Pancreas (tissue), 10 donors: ENCODE results near the gene TGFBR3L. TPM values are rescaled to one million over a fixed set of nuclear protein-coding genes. Genes with fewer than 3 reads are reported as not detected.

Experiments
- ATAC-seq, 4 donors: fragments of 200-7000 bp; cut with Tn5 transposase; one replicate each; pipeline versions ENCODE4 v1.8.0 to v1.9.1; 2020; ENCODE audit warnings: mild to moderate bottlenecking in 4 of 4, moderate library complexity in 4 of 4
- DNase-seq, 6 donors: peaks; one replicate each; pipeline ENCODE4 v3.0.0-alpha.2; 2020
- FAIRE-seq: peaks from 2 replicates; lab custom pipeline; 2012; peaks lifted over from hg19 to GRCh38; lab: Jason Lieb, UNC
- H3K27ac ChIP-seq, 4 donors: fragments of 200-600 bp; sonication (generic); 1 replicate in 3 of 4; 2 replicates in 1 of 4; pipeline versions ENCODE4 v1.5.0 to v1.8.0; 2020
- H3K27me3 ChIP-seq, 4 donors: fragments of 200-600 bp; one replicate each; pipeline ENCODE4 v1.8.0; 2021
- H3K36me3 ChIP-seq, 3 donors: fragments of 200-600 bp; sonication (generic) in 1 of 3; one replicate each; pipeline versions ENCODE4 v1.5.0 to v1.8.0; 2020 to 2021
- H3K4me1 ChIP-seq, 3 donors: fragments of 200-600 bp; one replicate each; pipeline ENCODE4 v1.8.0; 2021
- H3K4me3 ChIP-seq, 4 donors: fragments of 200-600 bp; sonication (generic) in 2 of 4; one replicate each; pipeline versions ENCODE4 v1.5.0 to v1.8.0; 2020 to 2021
- H3K9me3 ChIP-seq, 4 donors: fragments of 200-600 bp; one replicate each; pipeline ENCODE4 v1.8.0; 2021
- WGBS, 2 donors: extraction: QIAGEN DNeasy Blood & Tissue Kit; methylation state at CpG; one replicate each; pipeline ENCODE4 v1.1.7; 2013; 5-methylcytosine and 5-hydroxymethylcytosine counted together
- intact Hi-C, 3 donors: fragments of 100-400 bp; cut with DNase I; formaldehyde crosslinking; loops; one replicate each; pipeline versions ENCODE4 v1.11.1 to v1.14.2; 2022
- polyA plus RNA-seq, 2 donors: library from polyadenylated mRNA; stranded (reverse); fragments of 200-250 nt; gene quantifications; one replicate each; pipeline ENCODE4 v1.2.3, GENCODE V29; 2013
- total RNA-seq, 6 donors: library from RNA; stranded (reverse); fragmentation: NEBNext Ultra II Directional in 4 of 6; extraction: Animal tissue kit (Norgen Biotek cat#: 25700) in 4 of 6; gene quantifications; one replicate each; pipeline versions ENCODE4 v1.2.1 to v1.2.4, GENCODE V29; 2021 to 2023
- TF ChIP-seq, protein P1 (sequence below), 4 donors: fragments of 200-600 bp; sonication (generic) in 3 of 4; IDR thresholded peaks; one replicate each; pipeline versions ENCODE4 v1.5.0 to v1.8.0; 2021; ENCODE audit warnings: antibody characterized with exemption in 4 of 4
- donor health status: healthy with polysubstance abuse.
- donor health status: DM: no; HTN: no; CAD: no; lungs with moderate emphysema.
- donor health status: DM: no; HTN: no; CAD: no.
- donor health status: control.
- donor health status: control.
- donor health status: Bipolar disorder and iron deficiency.
- donor health status: DM: yes; HTN: yes; CAD: no.
- donor health status: DM: no; HTN: no; CAD: no.
- donor health status: DM: no; HTN: no; CAD: no.
- donor health status: DM: yes; HTN: yes; CAD: no.

Gene TGFBR3L
- total and polyA plus RNA-seq, 8 donors: 0.16 to 2.2 (median 0.59) TPM; not detected in 2

DNA sequence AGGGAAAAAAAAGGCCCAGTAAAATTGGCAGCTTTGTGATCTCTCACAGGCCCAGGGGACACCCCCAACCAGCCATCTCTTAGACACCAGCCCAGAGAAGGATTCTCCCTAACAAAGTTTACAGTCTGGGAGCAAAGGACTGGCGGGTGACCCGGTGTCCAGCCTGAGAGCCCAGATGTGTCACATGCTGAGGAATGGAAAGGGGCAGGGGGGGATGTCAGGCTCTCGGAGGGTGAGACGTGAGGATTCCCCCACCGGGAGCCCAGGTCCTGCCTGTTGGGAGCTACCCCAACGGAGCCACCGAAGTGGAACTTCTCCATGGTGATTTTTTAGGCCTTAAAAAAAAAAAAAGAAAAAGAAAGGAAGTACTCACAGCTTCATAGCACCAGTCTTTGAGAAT is 16.1 kb downstream of the TGFBR3L start:
- no peak overlapping the region for H3K4me3 ChIP-seq
- intact Hi-C loops: loop anchor here in 1 of 3 donors (5.0 kb wide), 1 partner anchor 198 kb away; the partner anchor contains the start of gene CLEC4G
- no peak overlapping the region for H3K27ac ChIP-seq
- peaks cover 0 to 47% (median 35%) of the 10 kb centered on the region in 3 donors for H3K36me3 ChIP-seq
- DNase-seq (no peak), ATAC-seq (no peak), FAIRE-seq (no peak)
- TF ChIP-seq, protein P1, sequence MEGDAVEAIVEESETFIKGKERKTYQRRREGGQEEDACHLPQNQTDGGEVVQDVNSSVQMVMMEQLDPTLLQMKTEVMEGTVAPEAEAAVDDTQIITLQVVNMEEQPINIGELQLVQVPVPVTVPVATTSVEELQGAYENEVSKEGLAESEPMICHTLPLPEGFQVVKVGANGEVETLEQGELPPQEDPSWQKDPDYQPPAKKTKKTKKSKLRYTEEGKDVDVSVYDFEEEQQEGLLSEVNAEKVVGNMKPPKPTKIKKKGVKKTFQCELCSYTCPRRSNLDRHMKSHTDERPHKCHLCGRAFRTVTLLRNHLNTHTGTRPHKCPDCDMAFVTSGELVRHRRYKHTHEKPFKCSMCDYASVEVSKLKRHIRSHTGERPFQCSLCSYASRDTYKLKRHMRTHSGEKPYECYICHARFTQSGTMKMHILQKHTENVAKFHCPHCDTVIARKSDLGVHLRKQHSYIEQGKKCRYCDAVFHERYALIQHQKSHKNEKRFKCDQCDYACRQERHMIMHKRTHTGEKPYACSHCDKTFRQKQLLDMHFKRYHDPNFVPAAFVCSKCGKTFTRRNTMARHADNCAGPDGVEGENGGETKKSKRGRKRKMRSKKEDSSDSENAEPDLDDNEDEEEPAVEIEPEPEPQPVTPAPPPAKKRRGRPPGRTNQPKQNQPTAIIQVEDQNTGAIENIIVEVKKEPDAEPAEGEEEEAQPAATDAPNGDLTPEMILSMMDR (IDR thresholded peaks at IDR 0.05): no peak
- H3K27me3 ChIP-seq: no peaks in the 10 kb centered on the region
- peaks cover 0 to 6% (median 0%) of the 10 kb centered on the region in 3 donors for H3K4me1 ChIP-seq
- no peaks in the 10 kb centered on the region for H3K9me3 ChIP-seq
- 85 to 93% methylated on average over 7 of the region's 7 CpGs for WGBS, 2 donors

DNA sequence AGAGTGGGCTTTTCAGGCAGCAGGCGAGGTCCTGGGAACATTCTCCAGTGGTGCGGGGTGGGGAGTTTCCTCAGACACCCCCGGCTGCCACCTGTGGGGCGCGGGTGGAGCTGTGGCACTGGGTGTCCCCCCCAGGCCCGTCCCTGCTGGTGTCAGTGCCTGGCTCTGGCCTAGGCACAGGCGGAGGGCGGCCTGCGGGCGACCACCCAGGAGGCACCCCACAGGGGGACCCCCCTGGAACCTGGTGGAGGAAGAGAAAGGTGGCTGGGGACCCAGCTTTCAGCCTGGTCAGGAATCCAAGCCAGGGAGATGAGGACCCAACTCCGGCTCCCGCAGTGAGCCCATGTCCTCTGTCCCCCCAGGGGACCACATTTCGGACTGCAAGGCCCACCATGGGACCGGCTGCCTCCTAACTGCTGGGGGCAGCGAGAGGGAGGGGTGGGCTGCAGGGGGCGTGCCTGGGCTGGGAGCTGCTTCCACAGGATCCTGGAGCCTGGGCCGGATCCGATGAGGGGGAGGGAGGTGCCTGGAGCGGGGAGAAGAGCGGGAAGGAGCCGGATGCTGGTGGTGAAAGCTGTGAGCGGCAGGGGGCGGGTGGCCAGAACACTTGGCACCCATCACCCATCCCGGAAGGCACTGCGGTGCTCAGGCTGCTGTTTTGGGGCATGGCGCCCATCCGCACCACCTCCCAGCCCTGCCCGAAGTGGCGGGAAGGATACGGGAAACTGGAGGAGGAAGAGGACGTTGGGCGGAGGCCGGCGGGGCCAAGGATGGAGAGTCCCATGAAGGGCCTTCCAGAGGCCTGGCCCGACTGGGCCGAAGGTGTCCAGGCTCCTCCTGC is 16.8 kb downstream of the TGFBR3L start:
- intact Hi-C loops: loop anchor here in 1 of 3 donors (5.0 kb wide), 1 partner anchor 199 kb away; the partner anchor contains the start of gene CLEC4G
- ATAC-seq: no peak
- no peak overlapping the region for H3K27ac ChIP-seq

DNA sequence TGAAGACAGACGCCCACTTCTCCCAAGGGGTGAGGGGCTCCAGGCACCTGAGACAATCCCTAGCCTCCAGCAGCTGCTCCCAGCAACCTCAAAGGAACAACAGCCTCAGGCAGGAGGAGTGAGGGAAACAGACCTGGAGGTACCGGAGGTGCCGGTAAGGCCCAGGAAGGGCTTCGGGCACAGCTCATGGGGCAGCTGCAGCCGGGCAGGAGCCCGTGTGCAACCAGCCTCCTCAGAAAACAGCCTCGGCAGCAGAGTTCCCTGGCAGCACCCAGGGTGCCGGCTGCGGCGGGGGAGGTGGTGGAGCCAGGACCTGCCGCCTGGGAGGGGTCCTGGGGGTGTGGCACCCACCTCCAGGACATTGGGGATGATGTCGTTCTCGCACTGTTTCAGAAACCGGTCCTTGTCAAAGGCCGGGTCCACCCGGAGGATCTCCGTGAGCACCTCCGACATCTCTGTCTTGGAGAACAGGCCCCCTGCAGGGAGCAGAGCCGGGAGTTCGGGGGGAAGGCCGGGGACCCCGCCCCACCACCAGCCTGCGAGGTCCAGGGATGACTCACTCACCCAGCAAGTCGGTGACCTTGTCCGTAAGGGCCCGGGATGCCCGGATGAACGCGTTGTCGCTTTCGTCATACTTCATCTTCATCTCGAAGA is 17.8 kb downstream of the TGFBR3L start:
- H3K27ac ChIP-seq: no peak overlapping the region
- intact Hi-C loops: loop anchor here in 1 of 3 donors (5.0 kb wide), 1 partner anchor 200 kb away; the partner anchor contains the start of gene CLEC4G
- no peaks in the 10 kb centered on the region for H3K27me3 ChIP-seq
- no peak overlapping the region for H3K4me3 ChIP-seq
- TF ChIP-seq, protein P1 (IDR thresholded peaks at IDR 0.05): no peak
- no peak for ATAC-seq
- whole genome bisulfite sequencing, 2 donors: 88 to 90% methylated on average over 31 to 32 of the region's 32 CpGs
- H3K4me1 ChIP-seq: no peaks in the 10 kb centered on the region
- DNase-seq: peak in 1 of 6 donors; percentile 75
- no peaks in the 10 kb centered on the region for H3K9me3 ChIP-seq
- peaks cover 3 to 57% (median 42%) of the 10 kb centered on the region in 3 donors for H3K36me3 ChIP-seq
- no peak for FAIRE-seq

More for the DNA sequence above, 16.8 kb downstream of the TGFBR3L start:
- Histone ChIP-seq H3K9me3 (no peaks in the 10 kb centered on the region), H3K4me1 (peaks cover 0 to 5% (median 0%) of the 10 kb centered on the region in 3 donors), H3K36me3 (peaks cover 3 to 52% (median 35%) of the 10 kb centered on the region in 3 donors), H3K27me3 (no peaks in the 10 kb centered on the region), H3K4me3 (no peak overlapping the region)
- WGBS, 2 donors: 94 to 96% methylated on average over 28 to 36 of the region's 36 CpGs
- DNase-seq: peak in 3 of 6 donors; percentile 8 to 75 (median 54)
- TF ChIP-seq, protein P1 (IDR thresholded peaks at IDR 0.05): no peak
- no peak for FAIRE-seq

DNA sequence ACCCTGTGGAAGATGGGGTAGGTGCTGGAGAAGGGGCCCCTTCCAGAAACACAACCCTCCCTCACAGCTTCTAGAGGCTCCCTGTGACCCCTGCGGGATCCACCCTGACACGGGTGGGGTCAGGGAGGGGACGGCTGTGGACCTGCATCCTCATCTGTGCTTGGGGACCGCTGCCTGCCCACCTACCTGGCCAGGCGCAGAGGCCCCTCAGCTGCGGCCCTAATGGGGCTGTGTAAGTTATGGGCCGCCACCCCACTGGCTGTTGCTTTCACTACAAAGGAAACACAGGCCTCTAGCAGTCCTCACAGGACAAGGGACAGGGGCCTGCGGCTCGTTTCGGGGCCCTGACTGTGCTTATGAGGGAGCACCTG is 18.3 kb downstream of the TGFBR3L start:
- intact Hi-C loops: loop anchor here in 1 of 3 donors (5.0 kb wide), 1 partner anchor 201 kb away; the partner anchor contains the start of gene CLEC4G
- H3K9me3 ChIP-seq: no peaks in the 10 kb centered on the region
- ATAC-seq (no peak), DNase-seq (no peak), FAIRE-seq (no peak)
- H3K27ac ChIP-seq: no peak overlapping the region
- H3K27me3 ChIP-seq: no peaks in the 10 kb centered on the region
- peaks cover 3 to 62% (median 43%) of the 10 kb centered on the region in 3 donors for H3K36me3 ChIP-seq
- TF ChIP-seq, protein P1 (IDR thresholded peaks at IDR 0.05): no peak
- H3K4me1 ChIP-seq: no peaks in the 10 kb centered on the region
- 95% methylated on average over 10 of the region's 10 CpGs for WGBS, 2 donors
- H3K4me3 ChIP-seq: no peak overlapping the region
